Left forelimb (tissue), 1 donor: ENCODE data around the gene HLA-DOB.
"Not testable (repeated sequence)": the region's sequence is repeated elsewhere in the genome, so short reads cannot be mapped to it uniquely, and the experiment has no call there.

ENCODE experiments used
- DNase-seq: peaks from one replicate; pipeline ENCODE4 v3.0.0-alpha.2; 2018; ENCODE audit warnings: low spot score

HLA-DOB gene

DNA sequence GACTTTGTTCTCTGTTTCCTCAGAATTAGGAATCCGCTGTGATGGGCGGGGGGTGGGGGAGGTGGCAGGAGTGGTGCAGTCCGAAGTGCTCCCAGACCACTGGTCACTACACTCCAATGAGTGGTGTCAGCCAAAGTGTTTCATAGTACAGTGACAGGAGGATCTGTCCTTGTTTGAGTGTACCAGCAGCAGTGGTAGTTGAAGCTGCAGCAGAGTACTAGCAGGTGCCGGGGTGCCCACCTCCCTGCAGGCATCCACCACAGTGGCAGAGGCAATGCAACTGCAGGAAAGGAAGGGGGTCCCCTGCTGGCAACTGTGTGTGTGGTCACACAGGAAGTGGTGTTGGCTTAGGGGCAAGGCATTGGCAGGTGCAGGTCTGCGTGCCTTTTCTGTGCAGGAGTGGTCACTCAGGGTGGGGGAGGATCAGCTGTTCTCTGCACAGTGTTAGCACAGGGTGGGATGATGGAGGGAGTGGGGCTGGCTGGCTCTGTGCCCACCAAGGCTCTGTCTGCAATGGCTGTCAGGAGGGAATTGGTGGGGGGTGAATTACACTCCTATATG lies 9.7 kb downstream of the HLA-DOB start:
- no peak for DNase-seq

DNA sequence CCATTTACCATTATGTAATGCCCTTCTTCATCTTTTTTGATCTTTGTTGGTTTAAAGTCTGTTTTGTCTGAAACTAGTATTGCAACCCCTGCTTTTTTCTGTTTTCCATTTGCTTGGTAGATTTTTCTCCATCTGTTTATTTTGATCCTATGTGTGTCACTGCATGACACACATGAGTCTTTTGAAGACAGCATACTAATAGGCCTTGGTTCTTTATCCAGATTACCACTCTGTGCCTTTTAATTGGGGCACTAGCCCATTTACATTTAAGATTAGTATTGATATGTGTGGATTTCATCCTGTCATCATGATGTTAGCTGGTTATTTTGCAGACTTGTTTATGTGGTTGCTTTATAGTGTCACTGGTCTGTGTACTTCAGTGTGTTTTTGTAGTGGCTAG lies 11.4 kb downstream of the HLA-DOB start:
- not testable (repeated sequence) for DNase-seq

DNA sequence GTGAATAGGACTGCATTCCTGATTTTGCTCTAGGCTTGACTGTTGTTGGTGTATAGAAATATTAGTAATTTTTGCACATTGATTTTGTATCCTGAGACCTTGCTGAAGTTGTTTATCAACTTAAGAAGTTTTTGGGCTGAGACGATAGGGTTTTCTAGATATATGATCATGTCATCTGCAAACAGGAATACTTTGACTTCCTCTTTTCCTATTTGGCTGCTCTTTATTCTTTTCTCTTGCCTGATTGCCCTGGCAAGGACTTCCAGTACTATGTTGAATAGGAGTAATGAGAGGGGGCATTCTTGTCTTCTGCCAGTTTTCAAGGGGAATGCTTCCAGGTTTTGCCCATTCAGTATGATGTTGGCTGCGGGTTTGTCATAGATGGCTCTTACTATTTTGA lies 13.4 kb downstream of the HLA-DOB start:
- DNase-seq, result no peak

DNA sequence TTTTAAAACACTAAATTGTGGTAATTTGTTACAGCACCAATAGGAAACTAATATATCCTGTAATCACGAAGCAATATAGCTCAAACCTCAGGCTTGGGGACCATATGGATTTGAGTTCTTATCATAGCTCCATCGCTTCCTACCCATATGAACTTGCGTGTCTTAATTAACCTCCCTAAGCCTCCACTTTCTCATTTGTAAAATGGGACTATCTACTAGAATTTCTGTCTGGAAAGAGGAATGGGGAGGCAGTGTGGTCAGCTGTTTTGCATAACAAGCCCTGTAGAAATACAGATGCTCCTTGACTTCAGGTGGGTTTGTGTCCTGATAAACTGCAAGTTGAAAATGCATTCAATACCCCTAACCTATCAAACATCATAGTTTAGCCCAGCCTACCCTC lies 17.1 kb downstream of the HLA-DOB start:
- no peak for DNase-seq

DNA sequence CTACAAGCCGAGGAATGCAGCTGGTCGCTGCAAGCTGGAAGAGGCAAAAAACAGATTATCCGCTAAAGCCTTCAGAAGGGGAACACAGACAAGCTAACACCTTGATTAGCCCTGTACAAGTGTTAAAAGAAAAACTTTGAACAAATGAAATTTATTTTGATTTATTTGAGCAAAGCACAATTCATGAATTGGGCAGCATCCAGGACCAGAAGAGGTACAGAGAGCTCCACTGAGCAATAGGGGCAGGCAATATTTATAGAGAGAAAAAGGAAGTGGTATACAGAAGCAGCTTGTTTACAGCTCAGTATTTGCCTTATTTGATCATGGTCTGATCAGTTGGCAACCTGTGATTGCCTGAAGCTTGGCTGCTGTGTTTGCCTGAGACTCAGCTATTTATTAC lies 17.6 kb downstream of the HLA-DOB start:
- no peak for DNase-seq

DNA sequence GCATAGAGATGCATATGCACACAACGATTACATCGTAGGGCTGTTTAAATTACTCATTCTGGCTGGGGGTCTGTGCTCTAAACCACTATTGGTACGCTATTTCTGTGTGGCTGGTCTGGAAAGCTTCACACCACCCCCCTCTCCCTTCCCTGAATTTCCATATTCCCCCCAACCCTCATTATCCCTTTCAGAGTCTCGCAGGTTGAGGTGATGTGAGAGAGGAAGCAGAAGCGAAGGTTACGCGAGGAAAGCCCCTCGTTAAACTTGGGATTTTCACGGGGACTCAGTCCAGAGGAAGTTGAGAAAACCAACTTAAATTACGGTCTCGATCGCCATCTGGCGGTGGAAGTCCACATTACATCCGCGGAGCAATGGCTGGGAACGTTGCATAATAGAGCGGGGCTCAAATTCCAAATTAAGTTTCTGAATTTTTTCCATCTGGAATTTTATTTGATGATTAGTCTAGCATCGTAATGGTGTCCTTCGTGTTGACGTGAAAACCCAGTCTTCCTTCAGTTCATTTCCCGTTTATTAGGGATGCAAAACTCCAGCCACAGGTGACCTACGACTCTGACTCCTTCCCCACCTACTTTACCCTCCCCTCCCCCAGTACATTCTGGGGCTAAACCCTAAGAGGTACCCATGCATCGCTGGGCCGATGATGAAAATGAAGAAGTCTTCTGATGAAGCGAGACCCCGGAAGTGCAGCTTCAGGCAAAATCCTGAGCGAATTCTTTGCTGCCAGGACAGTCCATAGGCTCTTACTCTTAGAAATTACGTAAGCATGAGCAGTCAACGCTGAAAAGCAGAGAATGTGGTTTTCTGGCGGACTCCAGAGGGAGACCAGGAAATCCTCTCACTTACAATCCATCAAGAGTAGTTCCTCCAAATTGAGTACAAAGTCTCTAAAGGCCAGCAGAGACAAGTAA lies 19.7 kb downstream of the HLA-DOB start:
- DNase-seq, result peak; percentile 83

DNA sequence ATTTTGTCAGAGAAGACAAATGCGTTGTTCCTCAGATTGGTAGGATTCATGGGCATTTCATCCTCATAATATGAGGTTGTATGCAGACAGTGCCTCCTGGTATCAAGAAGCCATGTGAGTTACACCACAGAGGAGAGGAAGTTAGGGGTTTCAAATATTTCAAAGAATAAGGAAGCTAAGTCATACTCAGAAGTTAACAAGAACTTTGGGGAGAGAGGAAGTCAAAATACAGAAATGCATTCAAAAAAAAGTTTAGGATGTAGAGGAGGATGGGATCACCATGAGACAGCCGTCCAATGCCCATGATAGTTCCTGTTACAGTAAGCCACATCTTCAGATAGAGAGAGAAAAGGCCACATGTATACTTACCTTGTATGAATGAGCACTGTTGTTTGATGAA lies 22.3 kb downstream of the HLA-DOB start:
- no peak for DNase-seq

DNA sequence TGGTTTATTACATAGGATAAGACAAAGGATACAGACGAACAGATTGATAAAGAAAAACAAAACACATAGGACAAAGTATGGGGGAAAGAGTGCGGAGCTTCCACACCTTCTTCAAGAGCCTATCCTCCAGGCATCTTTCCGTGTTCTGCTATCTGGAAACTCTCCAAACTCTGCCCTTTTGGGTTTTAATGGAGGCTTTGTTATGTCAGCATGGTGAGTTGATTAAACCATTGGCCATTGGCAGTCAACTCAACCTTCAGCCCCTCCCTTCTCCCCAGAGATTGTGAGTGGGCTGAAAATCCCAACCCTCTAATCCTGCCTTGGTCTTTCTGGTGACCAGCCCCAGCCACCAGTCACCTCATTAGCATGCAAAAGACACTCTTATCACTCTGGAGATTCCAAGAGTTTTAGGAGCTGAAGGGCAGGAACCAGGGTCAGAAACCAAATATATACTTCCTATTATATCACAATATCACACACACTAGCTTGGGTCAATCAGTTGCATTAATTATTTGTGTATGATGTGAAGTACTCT lies 23.8 kb downstream of the HLA-DOB start:
- no peak for DNase-seq

DNA sequence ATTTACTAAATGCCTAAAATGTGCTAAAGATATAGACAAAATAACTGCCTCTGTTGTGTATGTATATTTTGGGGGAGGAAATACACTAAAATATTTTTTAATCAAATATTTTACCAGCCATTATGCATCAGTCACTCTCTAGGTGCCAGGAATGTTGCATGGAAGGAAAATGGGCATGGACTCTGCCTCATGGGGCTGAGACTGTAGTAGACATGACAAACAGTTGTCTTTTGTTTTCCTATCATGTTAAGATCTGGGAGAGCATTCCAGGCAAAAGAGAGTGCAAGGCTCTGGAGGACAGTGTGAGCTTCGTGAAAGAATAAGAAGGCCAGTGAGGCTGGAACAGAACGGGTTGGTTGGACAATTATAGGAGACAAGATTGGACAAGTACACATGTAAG lies 26.5 kb downstream of the HLA-DOB start:
- no peak for DNase-seq

DNA sequence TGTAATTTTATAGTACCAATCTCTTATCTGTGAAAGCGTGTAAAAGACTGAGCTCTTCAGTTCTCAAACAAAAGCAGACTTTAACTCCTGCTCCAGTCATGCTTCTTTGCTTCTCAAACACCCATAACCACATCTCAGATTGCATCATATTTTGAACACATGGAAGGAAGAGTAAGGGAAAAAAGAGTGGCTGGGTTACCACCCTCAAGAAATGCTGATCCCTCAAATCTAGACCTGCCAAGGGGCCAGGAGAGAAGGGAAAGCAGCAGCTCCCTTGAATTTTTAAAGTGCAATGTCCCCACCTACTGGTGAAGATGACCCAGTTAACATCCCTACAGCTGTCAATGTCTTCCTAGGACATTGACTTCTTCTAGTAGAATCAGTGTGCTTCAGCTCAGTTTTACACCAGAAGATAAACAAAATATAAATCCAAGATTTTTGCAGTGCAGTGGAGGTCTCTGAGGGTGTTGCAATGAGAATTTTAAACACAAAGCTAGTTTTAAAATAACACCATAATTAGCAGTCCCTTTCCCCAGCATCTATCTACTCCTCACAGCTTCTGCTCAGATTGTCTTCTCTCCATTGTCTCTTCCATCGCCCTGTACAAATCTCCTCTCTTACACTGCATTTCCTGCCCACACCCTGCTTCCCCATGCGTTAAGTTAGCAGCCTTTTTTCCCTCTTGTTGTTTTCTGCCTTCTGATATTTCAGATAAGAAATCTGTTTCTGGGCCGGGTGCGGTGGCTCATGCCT lies 30.8 kb downstream of the HLA-DOB start:
- DNase-seq, result no peak

DNA sequence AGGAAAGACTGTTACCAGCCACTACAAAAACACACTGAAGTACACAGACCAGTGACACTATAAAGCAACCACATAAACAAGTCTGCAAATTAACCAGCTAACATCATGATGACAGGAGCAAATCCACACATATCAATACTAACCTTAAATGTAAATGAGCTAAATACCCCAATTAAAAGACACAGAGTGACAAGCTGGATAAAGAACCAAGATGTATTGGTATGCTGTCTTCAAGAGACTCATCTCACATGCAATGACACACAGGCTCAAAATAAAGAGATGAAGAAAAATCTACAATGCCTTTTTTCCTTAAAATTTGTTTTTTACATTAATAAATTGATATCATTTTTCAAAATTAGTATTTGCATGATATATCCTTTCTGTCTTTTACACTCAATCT lies 33.9 kb downstream of the HLA-DOB start:
- not testable (repeated sequence) for DNase-seq

DNA sequence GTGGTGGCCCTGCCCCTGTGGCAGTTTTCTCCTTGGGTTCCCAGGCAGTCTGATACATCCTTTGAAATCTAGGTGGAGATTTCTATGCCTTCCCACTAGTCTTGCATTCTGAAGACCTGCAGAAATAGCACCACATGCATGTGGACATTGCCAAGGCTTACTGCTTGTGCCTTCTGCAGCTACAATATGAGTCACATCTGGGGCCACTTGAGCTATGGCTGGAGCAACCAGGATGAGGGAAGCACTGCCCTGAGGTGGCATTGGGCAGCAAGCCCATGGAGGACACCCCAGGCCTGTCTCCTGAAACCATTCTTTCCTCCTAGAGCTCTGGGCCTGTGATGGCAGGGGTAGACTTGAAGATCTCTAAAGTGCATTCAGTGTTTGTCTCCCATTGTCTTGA lies 37.8 kb downstream of the HLA-DOB start:
- DNase-seq, result no peak

DNA sequence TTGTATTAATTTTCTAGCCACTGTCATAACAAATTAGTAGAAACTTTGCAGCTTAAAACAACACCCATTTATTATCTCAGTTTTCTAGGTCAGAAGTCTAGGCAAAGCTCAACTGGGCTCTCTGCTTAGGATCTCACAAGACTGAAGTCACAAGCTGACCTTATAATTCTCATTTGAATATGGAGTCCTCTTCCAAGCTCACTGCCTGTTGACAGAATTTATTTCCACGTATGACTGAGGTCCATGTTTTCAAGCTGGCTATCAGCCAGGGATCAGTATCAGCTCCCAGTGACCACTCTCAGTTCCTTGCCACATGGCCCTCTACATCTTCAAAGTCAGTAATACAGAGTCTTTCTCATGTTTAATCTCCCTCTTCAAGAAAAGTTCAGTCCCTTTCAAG lies 41.7 kb downstream of the HLA-DOB start:
- no peak for DNase-seq

DNA sequence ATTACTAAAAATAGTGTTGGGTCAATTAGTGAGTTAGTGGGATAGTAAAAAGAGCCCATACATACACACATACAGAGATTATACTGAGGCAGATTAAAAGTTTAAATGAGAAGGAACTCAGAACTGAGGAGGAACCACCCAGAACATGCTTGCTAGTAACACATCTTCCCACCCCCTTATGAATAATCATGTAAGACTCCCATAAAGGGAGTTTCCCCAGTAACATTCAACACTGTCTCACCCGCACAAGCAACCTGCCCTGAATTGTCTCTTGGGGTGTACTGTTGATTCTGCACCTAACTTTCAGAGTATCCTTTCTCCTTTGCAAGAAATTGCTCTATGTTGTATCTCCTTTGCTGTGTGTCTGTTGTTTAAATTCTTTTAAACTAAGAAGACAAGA lies 42.4 kb downstream of the HLA-DOB start:
- DNase-seq, result no peak

DNA sequence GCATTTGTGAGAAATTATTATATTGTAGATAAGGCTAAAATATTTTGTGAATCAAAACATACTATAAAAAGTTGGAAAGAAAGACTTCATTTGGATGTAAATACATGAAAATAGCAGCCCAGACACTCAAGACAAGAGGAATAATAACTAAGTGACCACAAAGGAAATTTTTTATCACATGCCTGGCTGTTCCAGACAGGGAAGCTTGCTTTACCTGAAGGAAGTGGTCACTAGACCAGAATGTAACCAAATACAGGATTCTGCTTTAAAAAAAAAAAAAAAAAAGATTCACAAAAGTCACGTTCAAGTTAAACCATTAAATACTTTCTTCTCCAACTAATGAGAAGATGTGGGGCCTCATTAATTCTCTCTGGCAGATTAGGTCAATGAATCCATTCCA lies 44.1 kb downstream of the HLA-DOB start:
- DNase-seq, result no peak

DNA sequence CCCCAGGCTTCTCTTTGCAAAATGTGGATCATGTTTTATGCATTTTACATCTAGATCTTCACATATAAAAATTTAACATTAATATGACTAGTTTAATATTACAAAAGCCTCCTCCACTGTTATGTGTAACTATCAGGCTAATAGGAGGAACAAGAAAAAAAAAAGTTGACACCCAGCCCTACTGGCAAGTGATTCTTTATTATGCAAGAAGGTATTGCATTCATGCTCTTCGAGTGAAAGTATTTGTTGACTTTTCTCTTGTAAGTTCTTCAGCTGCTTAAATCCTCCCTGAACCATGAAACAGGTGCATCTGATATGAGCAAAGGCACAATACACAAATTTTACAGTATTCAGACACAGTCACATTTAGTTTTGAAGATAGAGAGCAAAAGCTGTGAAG lies 52.8 kb downstream of the HLA-DOB start:
- no peak for DNase-seq

DNA sequence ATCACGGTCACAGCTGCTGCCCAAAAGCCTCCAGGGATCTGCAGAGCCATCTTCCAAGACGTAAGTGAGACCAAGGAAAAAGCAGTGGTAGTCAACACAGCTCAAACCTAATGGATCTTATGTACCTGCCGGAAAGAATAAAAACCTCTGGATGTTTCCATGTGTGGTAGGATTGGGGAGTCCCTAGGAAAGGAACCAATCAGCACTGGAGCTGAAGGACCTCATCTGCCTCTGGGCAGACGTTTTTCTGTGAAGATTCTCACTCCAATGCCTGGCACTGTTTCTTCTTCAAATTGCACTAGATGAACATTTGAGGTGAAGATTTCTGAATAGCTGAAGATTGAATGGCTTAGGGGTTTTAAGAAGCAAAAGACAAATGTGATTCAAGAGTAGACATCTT lies 53.4 kb downstream of the HLA-DOB start, which contains the start of gene HLA-DQB2:
Gene HLA-DQB2, minus strand, starts transcription at position 112 of the 400 bp plus-strand sequence. Its CDS starts 62 bp downstream, at position 50.
- DNase-seq, result no peak
